ENCODE data around the gene RAPGEF4. TPM values are rescaled to one million over a fixed set of nuclear protein-coding genes. Genes with fewer than 3 reads are reported as not detected.

Gene RAPGEF4
- polyA plus RNA-seq, 1 experiment, result 1.3 TPM

DNA sequence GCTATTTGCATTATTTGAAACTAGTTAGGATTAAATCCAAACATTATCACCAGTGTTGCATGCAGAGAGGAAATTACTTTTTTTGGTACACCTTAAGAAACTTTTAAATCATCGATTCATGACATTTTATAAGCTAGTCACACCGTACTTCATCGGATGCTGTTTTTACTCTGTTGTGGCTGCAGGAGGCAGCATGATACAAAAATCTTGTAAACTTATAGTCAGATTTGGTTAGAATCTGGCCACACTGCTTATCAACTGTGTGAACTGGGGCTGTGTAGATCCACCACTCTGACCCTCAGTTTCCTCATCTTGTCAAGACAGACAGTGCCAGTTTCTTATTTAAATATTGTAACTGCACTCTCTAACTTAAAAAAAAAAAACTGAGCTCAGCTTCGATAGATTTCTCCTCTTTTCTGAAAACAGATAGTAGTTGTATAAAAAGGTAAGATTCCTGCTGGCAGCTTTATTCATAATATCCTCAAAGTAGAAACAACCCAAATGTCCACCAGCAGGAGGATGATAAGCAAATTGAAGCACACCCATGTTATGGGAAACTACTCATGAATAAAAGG, 77.8 kb downstream of the RAPGEF4 start:
- ChIA-PET POLR2A (interaction anchor here (0.6 kb wide), 1 partner anchor 8 kb away, joined by 7 read pairs; no protein-coding TSS in a partner anchor), CTCF (interaction anchor here (0.5 to 4.6 kb wide), 27 partner anchors 9 to 1808 kb away, joined by 3 to 181 read pairs (median 5); no protein-coding TSS in a partner anchor)
- TF ChIP-seq, protein P1, sequence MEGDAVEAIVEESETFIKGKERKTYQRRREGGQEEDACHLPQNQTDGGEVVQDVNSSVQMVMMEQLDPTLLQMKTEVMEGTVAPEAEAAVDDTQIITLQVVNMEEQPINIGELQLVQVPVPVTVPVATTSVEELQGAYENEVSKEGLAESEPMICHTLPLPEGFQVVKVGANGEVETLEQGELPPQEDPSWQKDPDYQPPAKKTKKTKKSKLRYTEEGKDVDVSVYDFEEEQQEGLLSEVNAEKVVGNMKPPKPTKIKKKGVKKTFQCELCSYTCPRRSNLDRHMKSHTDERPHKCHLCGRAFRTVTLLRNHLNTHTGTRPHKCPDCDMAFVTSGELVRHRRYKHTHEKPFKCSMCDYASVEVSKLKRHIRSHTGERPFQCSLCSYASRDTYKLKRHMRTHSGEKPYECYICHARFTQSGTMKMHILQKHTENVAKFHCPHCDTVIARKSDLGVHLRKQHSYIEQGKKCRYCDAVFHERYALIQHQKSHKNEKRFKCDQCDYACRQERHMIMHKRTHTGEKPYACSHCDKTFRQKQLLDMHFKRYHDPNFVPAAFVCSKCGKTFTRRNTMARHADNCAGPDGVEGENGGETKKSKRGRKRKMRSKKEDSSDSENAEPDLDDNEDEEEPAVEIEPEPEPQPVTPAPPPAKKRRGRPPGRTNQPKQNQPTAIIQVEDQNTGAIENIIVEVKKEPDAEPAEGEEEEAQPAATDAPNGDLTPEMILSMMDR (IDR thresholded peaks at IDR 0.05; ENCODE audit: low read depth, low read length), result peak; percentile 63

DNA sequence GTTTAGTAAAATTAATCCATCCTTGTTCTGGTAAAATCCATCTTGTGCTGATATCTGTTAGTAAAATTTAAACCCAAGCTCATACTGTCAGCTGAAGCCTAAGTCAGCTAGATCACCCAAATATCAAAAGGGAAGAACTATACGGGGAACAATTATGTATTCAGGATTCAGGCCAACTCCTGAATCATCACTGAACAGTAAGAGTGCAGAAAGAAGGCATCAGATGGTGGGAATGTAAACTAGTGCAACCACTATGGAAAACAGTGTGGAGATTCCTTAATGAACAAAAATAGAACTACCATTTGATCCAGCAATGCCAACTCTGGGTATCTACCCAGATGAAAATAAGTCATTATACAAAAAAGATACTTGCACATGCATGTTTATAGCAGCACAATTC, 81.8 kb downstream of the RAPGEF4 start:
- H3K27ac ChIP-seq (ENCODE audit: low read depth, low read length), result no peak overlapping the region
- ChIA-PET CTCF (no interaction called here), POLR2A (no interaction called here)
- TF ChIP-seq, protein P1 (IDR thresholded peaks at IDR 0.05; ENCODE audit: low read depth, low read length), result no peak
- no peak for DNase-seq (ENCODE audit: low read depth, low spot score)
- H3K27me3 ChIP-seq (ENCODE audit: control insufficient read depth, insufficient read depth, low read length), result no peaks in the 10 kb centered on the region
- H3K9me3 ChIP-seq (ENCODE audit: control insufficient read depth, insufficient read depth, low read length), result no peaks in the 10 kb centered on the region
- no peak overlapping the region for H3K4me3 ChIP-seq (ENCODE audit: low read depth, low read length)

More for the DNA sequence above, 77.8 kb downstream of the RAPGEF4 start:
- H3K9me3 ChIP-seq (ENCODE audit: control insufficient read depth, insufficient read depth, low read length), result no peaks in the 10 kb centered on the region
- no peak overlapping the region for H3K27ac ChIP-seq (ENCODE audit: low read depth, low read length)
- no peaks in the 10 kb centered on the region for H3K27me3 ChIP-seq (ENCODE audit: control insufficient read depth, insufficient read depth, low read length)
- DNase-seq (ENCODE audit: low read depth, low spot score), result no peak
- no peak overlapping the region for H3K4me3 ChIP-seq (ENCODE audit: low read depth, low read length)

DNA sequence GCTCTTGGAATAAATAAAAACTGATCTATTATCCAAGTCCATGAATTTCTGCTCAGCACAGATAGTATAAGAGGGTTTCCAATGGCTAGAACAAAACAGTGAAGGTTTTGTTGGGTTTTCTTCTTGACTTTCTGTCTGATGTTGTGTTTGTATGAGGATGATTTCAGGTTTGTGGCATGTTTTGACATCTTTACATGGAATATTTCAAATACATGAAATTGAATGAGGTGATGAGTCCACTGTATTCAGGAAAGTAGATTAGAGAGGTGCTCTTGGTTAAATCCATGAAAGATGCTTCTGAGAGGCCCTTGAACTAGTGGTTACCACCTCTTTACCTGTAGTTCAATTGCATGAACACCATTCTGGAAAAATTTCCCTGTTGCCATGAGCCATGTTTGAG, 84.3 kb downstream of the RAPGEF4 start:
- Histone ChIP-seq H3K27ac (ENCODE audit: low read depth, low read length) (no peak overlapping the region), H3K4me3 (ENCODE audit: low read depth, low read length) (no peak overlapping the region), H3K9me3 (ENCODE audit: control insufficient read depth, insufficient read depth, low read length) (no peaks in the 10 kb centered on the region), H3K27me3 (ENCODE audit: control insufficient read depth, insufficient read depth, low read length) (no peaks in the 10 kb centered on the region)
- DNase-seq (ENCODE audit: low read depth, low spot score), result no peak
- TF ChIP-seq, protein P1 (IDR thresholded peaks at IDR 0.05; ENCODE audit: low read depth, low read length), result no peak
- ChIA-PET POLR2A (no interaction called here), CTCF (interaction anchor here (1.0 to 2.2 kb wide), 2 partner anchors 13 to 88 kb away, joined by 4 to 21 read pairs; no protein-coding TSS in a partner anchor)

DNA sequence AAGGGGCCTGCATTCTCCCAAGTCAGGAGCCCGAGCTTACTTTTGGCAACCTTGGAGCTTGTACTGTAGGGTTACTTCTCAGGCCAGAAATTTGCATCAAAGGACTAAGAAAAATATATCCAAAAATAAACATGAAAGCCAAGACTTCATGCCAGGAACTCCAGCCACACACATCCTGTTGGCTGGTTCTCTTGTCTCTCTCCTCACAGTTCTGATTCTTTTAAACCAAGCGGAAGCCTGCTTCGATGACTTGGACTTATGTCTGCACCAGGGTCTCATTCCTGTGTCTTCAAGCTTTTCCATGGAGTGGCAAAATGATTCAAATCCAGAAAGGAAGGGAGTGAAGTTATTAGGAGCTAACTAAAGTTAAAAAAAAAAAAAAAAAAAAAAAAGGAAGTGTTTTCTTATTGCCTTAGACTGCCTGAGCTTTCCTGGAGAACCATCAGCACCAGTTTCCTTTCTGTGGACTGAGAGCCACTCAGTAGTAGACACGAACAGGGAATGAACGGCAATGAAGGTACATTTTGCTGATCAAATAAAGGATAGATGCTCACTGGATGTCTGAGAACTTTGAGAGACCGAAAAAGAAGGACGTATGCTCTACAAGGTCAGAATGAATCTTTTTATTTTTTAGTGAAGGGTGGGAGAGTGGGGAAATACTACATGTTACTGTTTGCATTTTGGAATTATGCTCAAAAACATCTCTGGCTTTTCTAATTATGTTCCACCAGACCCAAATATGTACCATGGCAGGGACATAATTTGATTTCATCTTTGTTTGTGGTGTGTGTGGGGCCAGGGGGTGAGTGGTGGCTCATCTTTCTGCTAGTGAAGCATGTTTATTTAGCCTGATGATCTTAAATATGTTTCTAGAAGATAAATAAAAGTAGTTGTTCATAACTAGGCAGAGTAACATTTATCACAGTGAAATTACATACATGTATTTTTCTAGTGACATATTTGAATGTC, 86.0 kb downstream of the RAPGEF4 start:
- TF ChIP-seq, protein P1 (IDR thresholded peaks at IDR 0.05; ENCODE audit: low read depth, low read length), result no peak
- no peak for DNase-seq (ENCODE audit: low read depth, low spot score)
- no peaks in the 10 kb centered on the region for H3K27me3 ChIP-seq (ENCODE audit: control insufficient read depth, insufficient read depth, low read length)
- ChIA-PET CTCF (interaction anchor here (1.0 to 2.2 kb wide), 5 partner anchors 15 to 201 kb away, joined by 3 to 21 read pairs (median 4); no protein-coding TSS in a partner anchor), POLR2A (interaction anchor here (0.9 kb wide), 1 partner anchor 8 kb away, joined by 7 read pairs; no protein-coding TSS in a partner anchor)
- H3K9me3 ChIP-seq (ENCODE audit: control insufficient read depth, insufficient read depth, low read length), result no peaks in the 10 kb centered on the region
- H3K4me3 ChIP-seq (ENCODE audit: low read depth, low read length), result no peak overlapping the region
- H3K27ac ChIP-seq (ENCODE audit: low read depth, low read length), result no peak overlapping the region
